Heart left ventricle (tissue), 16 donors: ENCODE data around the gene DGKG. TPM values are rescaled to one million over a fixed set of nuclear protein-coding genes. Genes with fewer than 3 reads are reported as not detected.

Experiments used
- ATAC-seq, 4 donors: fragments of 200-7000 bp; cut with Tn5 transposase; one replicate each; pipeline ENCODE4 v1.9.1; 2020 to 2022; ENCODE audit warnings: moderate library complexity in 4 of 4, mild to moderate bottlenecking in 3 of 4, moderate number of reproducible peaks in 1 of 4
- DNase-seq, 5 donors: peaks; one replicate each; pipeline ENCODE4 v3.0.0-alpha.2; 2020
- H3K27ac ChIP-seq, 12 donors: fragments of 200-600 bp; sonication (generic) in 4 of 12; one replicate each; pipeline versions ENCODE4 v1.5.0 to v1.8.0; 2016 to 2022; ENCODE audit warnings: mild to moderate bottlenecking in 2 of 12
- H3K27me3 ChIP-seq, 9 donors: fragments of 200-600 bp; sonication (generic) in 2 of 9; one replicate each; pipeline versions ENCODE4 v1.5.1 to v1.8.0; 2016 to 2022; ENCODE audit warnings: mild to moderate bottlenecking in 3 of 9
- H3K36me3 ChIP-seq, 9 donors: fragments of 200-600 bp; sonication (generic) in 2 of 9; one replicate each; pipeline versions ENCODE4 v1.5.0 to v1.8.0; 2018 to 2022; ENCODE audit warnings: mild to moderate bottlenecking in 2 of 9
- H3K4me1 ChIP-seq, 12 donors: fragments of 200-600 bp; sonication (generic) in 4 of 12; one replicate each; pipeline versions ENCODE4 v1.5.0 to v1.8.0; 2016 to 2022; ENCODE audit warnings: mild to moderate bottlenecking in 3 of 12
- H3K4me3 ChIP-seq, 12 donors: fragments of 200-600 bp; sonication (generic) in 4 of 12; one replicate each; pipeline versions ENCODE4 v1.5.0 to v1.8.0; 2017 to 2022; ENCODE audit warnings: mild to moderate bottlenecking in 9 of 12, moderate library complexity in 4 of 12
- H3K9me3 ChIP-seq, 12 donors: fragments of 200-600 bp; sonication (generic) in 4 of 12; one replicate each; pipeline versions ENCODE4 v1.5.0 to v1.8.0; 2016 to 2022; ENCODE audit warnings: mild to moderate bottlenecking in 1 of 12
- CTCF ChIP-seq, 12 donors: fragments of 200-600 bp; sonication (generic) in 4 of 12; IDR thresholded peaks; one replicate each; pipeline versions ENCODE4 v1.5.0 to v1.8.0; 2018 to 2022; ENCODE audit warnings: antibody characterized with exemption in 12 of 12, mild to moderate bottlenecking in 5 of 12
- POLR2A ChIP-seq, 2 donors: fragments of 450-650 bp; IDR thresholded peaks; one replicate each; pipeline ENCODE4 v1.6.1; 2017; ENCODE audit warnings: antibody characterized with exemption in 2 of 2, mild to moderate bottlenecking in 2 of 2, moderate library complexity in 2 of 2
- WGBS, 4 donors: extraction: QIAGEN DNeasy Blood & Tissue Kit in 2 of 4; methylation state at CpG; one replicate each; pipeline versions ENCODE4 v1.1.5 to v1.1.7; 2013 to 2018; 5-methylcytosine and 5-hydroxymethylcytosine counted together
- intact Hi-C, 10 donors: fragments of 100-400 bp; cut with DNase I; formaldehyde crosslinking; loops; one replicate each; pipeline versions ENCODE4 v1.11.1 to v1.14.2; 2022
- polyA plus RNA-seq, 2 donors: library from polyadenylated mRNA; stranded (reverse); fragments of 200-250 nt; gene quantifications; one replicate each; pipeline ENCODE4 v1.2.3, GENCODE V29; 2013
- total RNA-seq, 9 donors: library from RNA; depleted of rRNA in 2 of 9; stranded (reverse); fragments of >200 nt in 2 of 9; fragmentation: NEBNext Ultra II Directional in 3 of 9; extraction: Animal tissue kit (Norgen Biotek cat#: 25700) in 3 of 9; gene quantifications; one replicate each; pipeline versions ENCODE4 v1.1.0 to v1.2.4, GENCODE V29; 2016 to 2023
- donor health status: ischemic (EF 13 %, LVEDD 7.1; RV severe dilation, severe dysfunction).
- donor health status: healthy with polysubstance abuse.
- donor health status: DM: no; HTN: yes; CAD: no.
- donor health status: DM: no; HTN: no; CAD: no.
- donor health status: ischemic (EF 25% LVEDD 6.9; RV normal size, moderate dysfunction).
- donor health status: ischemic (EF 25% LVEDD 5.7; RV mildly dilated, moderate dysfunction).
- donor health status: healthy.
- donor health status: DM: yes; HTN: yes; CAD: no.
- donor health status: ischemic (EF 35%, LVEDD 5.7; RV mildly dilated, moderate dysfunction).
- donor health status: nonischemic (EF 11% LVEDD 7.7; RV severe dilation, severe dysfunction).
- donor health status: DM: yes; HTN: yes; CAD: no.
- donor health status: PGD.
- donor health status: ischemic (EF 29% LVEDD 5.4; RV normal size, mild dysfunction).
- donor health status: nonischemic (EF 23%, LVEDD 6.1; RV moderate dilation, normal function).

The DGKG gene
- total and polyA plus RNA-seq, 11 donors = 9.0 to 59.3 (median 32.0) TPM

- H3K4me1 ChIP-seq = peaks cover 0 to 36% (median 23%) of the 10 kb centered on the region in 12 donors
- ATAC-seq = peak in 1 of 4 donors; percentile 13
- H3K27ac ChIP-seq = peak overlapping the region in 4 of 12 donors; percentile 2 to 92 (median 56)
- peaks cover 0 to 40% (median 4%) of the 10 kb centered on the region in 9 donors for H3K27me3 ChIP-seq
- no peak for TF ChIP-seq POLR2A (IDR thresholded peaks at IDR 0.05)
- TF ChIP-seq CTCF (IDR thresholded peaks at IDR 0.05) = no peak
- H3K4me3 ChIP-seq = no peak overlapping the region
- H3K9me3 ChIP-seq = no peaks in the 10 kb centered on the region
- 51 to 62% (median 60%) methylated on average over 10 of the region's 10 CpGs for WGBS, 4 donors
- no peak for DNase-seq
- H3K36me3 ChIP-seq = no peaks in the 10 kb centered on the region
- intact Hi-C loops = loop anchor here in 4 of 10 donors (5.0 to 10.0 kb wide), 4 partner anchors 44 to 82 kb away; no protein-coding TSS in a partner anchor
Observed at GRCh38 chr3:186362988-186363387, 954 bp upstream of the DGKG start.

DNA sequence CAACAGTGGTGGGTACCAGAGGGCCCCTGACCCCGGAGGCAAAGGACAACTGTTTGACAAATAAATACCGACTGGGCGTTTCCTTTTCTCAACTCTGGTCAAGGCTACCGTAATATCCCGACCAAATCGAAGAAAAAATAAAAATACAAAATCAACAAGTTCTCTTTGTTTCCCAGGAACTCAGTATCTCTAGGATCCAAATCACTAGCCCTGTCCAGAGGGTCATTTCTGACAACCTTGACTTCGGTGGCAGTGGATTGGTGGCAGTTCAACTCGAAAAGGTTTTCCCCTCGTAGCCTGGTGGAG lies 456 bp upstream of the DGKG start:
- Histone ChIP-seq H3K36me3 (no peaks in the 10 kb centered on the region), H3K27ac (peak overlapping the region in 5 of 12 donors; percentile 24 to 92 (median 65)), H3K27me3 (peaks cover 0 to 40% (median 4%) of the 10 kb centered on the region in 9 donors), H3K4me3 (peak overlapping the region in 11 of 12 donors; percentile 51 to 89 (median 69)), H3K9me3 (no peaks in the 10 kb centered on the region), H3K4me1 (peaks cover 0 to 36% (median 24%) of the 10 kb centered on the region in 12 donors)
- 34 to 42% (median 37%) methylated on average over 9 of the region's 9 CpGs for WGBS, 4 donors
- DNase-seq = no peak
- intact Hi-C loops = loop anchor here in 4 of 10 donors (5.0 to 10.0 kb wide), 4 partner anchors 45 to 82 kb away; no protein-coding TSS in a partner anchor
- no peak for ATAC-seq
- TF ChIP-seq CTCF (IDR thresholded peaks at IDR 0.05) = no peak
- TF ChIP-seq POLR2A (IDR thresholded peaks at IDR 0.05) = no peak

DNA sequence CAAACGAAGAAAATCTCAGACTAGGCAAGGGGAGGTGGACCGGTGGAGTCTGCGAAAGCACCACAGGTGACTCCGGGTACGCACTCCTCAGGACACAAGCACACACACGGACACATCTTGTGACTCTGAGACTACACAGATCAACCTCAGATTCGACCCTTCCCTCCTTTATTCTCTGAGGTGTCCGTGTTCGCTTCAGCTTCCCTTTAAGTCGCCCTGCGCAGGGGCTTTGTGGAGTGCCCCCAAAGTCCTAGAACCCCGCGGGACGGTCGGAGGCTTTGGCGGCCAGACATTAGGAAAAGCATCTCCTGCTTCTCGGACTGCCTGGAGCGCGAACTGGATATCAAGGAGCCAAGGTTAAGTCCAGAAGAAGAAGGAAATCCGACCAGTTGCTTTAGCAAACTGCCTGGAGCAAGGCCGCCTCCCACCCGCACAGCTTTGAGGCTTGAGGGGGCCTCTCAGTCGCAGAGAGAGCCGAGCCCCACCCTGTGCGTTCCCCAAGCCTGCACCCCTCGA lies 730 bp downstream of the DGKG start:
- no peaks in the 10 kb centered on the region for H3K36me3 ChIP-seq
- no peak for TF ChIP-seq CTCF (IDR thresholded peaks at IDR 0.05)
- no peak for TF ChIP-seq POLR2A (IDR thresholded peaks at IDR 0.05)
- H3K27me3 ChIP-seq = peaks cover 0 to 40% (median 4%) of the 10 kb centered on the region in 9 donors
- peaks cover 0 to 40% (median 26%) of the 10 kb centered on the region in 12 donors for H3K4me1 ChIP-seq
- 2 to 3% (median 2%) methylated on average over 14 to 26 of the region's 26 CpGs for WGBS, 4 donors
- peak overlapping the region; percentile 19 to 94 (median 78) for H3K27ac ChIP-seq
- peak in 1 of 5 donors; percentile 31 for DNase-seq
- intact Hi-C loops = loop anchor here in 4 of 10 donors (2.0 to 10.0 kb wide), 5 partner anchors 46 to 83 kb away; no protein-coding TSS in a partner anchor
- ATAC-seq = peak in 3 of 4 donors; percentile 2 to 6 (median 4)
- peak overlapping the region; percentile 51 to 89 (median 67) for H3K4me3 ChIP-seq
- H3K9me3 ChIP-seq = no peaks in the 10 kb centered on the region

- Histone ChIP-seq H3K4me3 (peak overlapping the region; percentile 51 to 89 (median 67)), H3K36me3 (no peaks in the 10 kb centered on the region), H3K27ac (peak overlapping the region in 11 of 12 donors; percentile 29 to 94 (median 78)), H3K27me3 (peaks cover 0 to 40% (median 4%) of the 10 kb centered on the region in 9 donors), H3K9me3 (no peaks in the 10 kb centered on the region), H3K4me1 (peaks cover 0 to 39% (median 21%) of the 10 kb centered on the region in 12 donors)
- ATAC-seq (peak; percentile 40 to 73 (median 67)), DNase-seq (peak; percentile 53 to 74 (median 55))
- intact Hi-C loops = loop anchor here in 4 of 10 donors (2.0 to 10.0 kb wide), 5 partner anchors 47 to 84 kb away; no protein-coding TSS in a partner anchor
- WGBS, 4 donors = 1 to 3% (median 2%) methylated on average over 10 to 27 of the region's 27 CpGs
- peak in 3 of 12 donors; percentile 5 to 9 (median 9) for TF ChIP-seq CTCF (IDR thresholded peaks at IDR 0.05)
- TF ChIP-seq POLR2A (IDR thresholded peaks at IDR 0.05) = peak in 1 of 2 donors; percentile 20
Observed at GRCh38 chr3:186360779-186361178, 1.3 kb downstream of the DGKG start.
